Kidney (tissue), 14 donors: Measurements from ENCODE around the gene ARHGEF11. TPM values are rescaled to one million over a fixed set of nuclear protein-coding genes. Genes with fewer than 3 reads are reported as not detected.

Experiments used
- DNase-seq, 5 donors: peaks; one replicate each; pipeline ENCODE4 v3.0.0-alpha.2; 2013 to 2020
- FAIRE-seq: peaks from 2 replicates; lab custom pipeline; 2012; peaks lifted over from hg19 to GRCh38; lab: Jason Lieb, UNC
- H3K27ac ChIP-seq, 2 donors: one replicate each; pipeline ENCODE4 v1.7.0; 2013; ENCODE audit warnings: low read depth in 2 of 2, low read length in 2 of 2, inconsistent platforms in 1 of 2
- H3K27me3 ChIP-seq: one replicate; pipeline ENCODE4 v1.7.1; 2013; ENCODE audit warnings: low read length, inconsistent platforms; ENCODE audit not compliant: control insufficient read depth, insufficient read depth
- H3K36me3 ChIP-seq, 3 donors: one replicate each; pipeline versions ENCODE4 v1.7.0 to v1.7.1; 2013; ENCODE audit warnings: low read length in 3 of 3, control low read depth in 1 of 3, inconsistent platforms in 1 of 3; ENCODE audit not compliant: insufficient read depth in 3 of 3, control insufficient read depth in 2 of 3
- H3K4me1 ChIP-seq, 3 donors: one replicate each; pipeline versions ENCODE4 v1.7.0 to v1.7.1; 2013; ENCODE audit warnings: low read length in 3 of 3, inconsistent platforms in 1 of 3, low read depth in 1 of 3; ENCODE audit not compliant: control insufficient read depth in 2 of 3, insufficient read depth in 2 of 3
- H3K4me3 ChIP-seq, 3 donors: one replicate each; pipeline versions ENCODE4 v1.7.0 to v1.8.1; 2013; ENCODE audit warnings: low read length in 3 of 3, control low read depth in 1 of 3, inconsistent platforms in 1 of 3
- H3K9ac ChIP-seq, 3 donors: one replicate each; pipeline versions ENCODE4 v1.7.0 to v1.7.1; 2013; ENCODE audit warnings: low read length in 3 of 3, control low read depth in 1 of 3, inconsistent platforms in 1 of 3
- H3K9me3 ChIP-seq, 3 donors: one replicate each; pipeline versions ENCODE4 v1.7.0 to v1.7.1; 2013; ENCODE audit warnings: low read length in 3 of 3, control low read depth in 1 of 3, inconsistent platforms in 1 of 3; ENCODE audit not compliant: control insufficient read depth in 2 of 3, insufficient read depth in 1 of 3
- CTCF ChIP-seq: IDR thresholded peaks from 3 replicates; pipeline ENCODE4 v1.5.1; 2012; ENCODE audit warnings: mild to moderate bottlenecking, moderate library complexity, borderline replicate concordance; ENCODE audit not compliant: insufficient read depth; ENCODE audit errors: extremely low read depth
- intact Hi-C: fragments of 100-400 bp; cut with DNase I; formaldehyde crosslinking; loops from one replicate; pipeline ENCODE4 v1.11.1; 2022
- polyA plus RNA-seq: library from polyadenylated mRNA; stranded (reverse); fragments of 350-450 nt; fragmentation: Illumina TruSeq; extraction: RNeasy Lipid Tissue Mini Kit (QIAGEN cat#74804); gene quantifications from one replicate; pipeline ENCODE4 v1.2.3, GENCODE V29; 2014; ENCODE audit warnings: low read depth, low replicate concordance; ENCODE audit not compliant: insufficient read depth
- total RNA-seq: library from RNA; stranded (reverse); fragmentation: NEBNext Ultra II Directional; extraction: Animal tissue kit (Norgen Biotek cat#: 25700); gene quantifications from one replicate; pipeline ENCODE4 v1.2.1, GENCODE V29; 2021
- donor health status: control.
- donor health status: control.
- donor health status: control.
- donor health status: control.
- donor health status: control.
- donor health status: DM: yes; HTN: yes; CAD: no.
- donor health status: Normal renal cell carcinoma (clear cell type).

The ARHGEF11 gene
- total and polyA plus RNA-seq, 2 donors from 2014 or later = 8.8 to 36.4 TPM

GRCh38 chr1:156969496-156969895, 76.0 kb downstream of the ARHGEF11 start:
- FAIRE-seq = no peak
- no peaks in the 10 kb centered on the region for H3K4me1 ChIP-seq
- no peaks in the 10 kb centered on the region for H3K27me3 ChIP-seq
- no peaks in the 10 kb centered on the region for H3K9me3 ChIP-seq
- H3K9ac ChIP-seq = no peak overlapping the region
- H3K36me3 ChIP-seq = peaks cover 4 to 48% (median 22%) of the 10 kb centered on the region in 3 donors
- intact Hi-C loops = no loop called here
- no peak overlapping the region for H3K4me3 ChIP-seq
- no peak for DNase-seq
- H3K27ac ChIP-seq = no peak overlapping the region
- TF ChIP-seq CTCF = no peak

- Histone ChIP-seq H3K36me3 (peaks cover 6 to 54% (median 21%) of the 10 kb centered on the region in 3 donors), H3K4me3 (no peak overlapping the region), H3K27me3 (no peaks in the 10 kb centered on the region), H3K9me3 (no peaks in the 10 kb centered on the region), H3K27ac (no peak overlapping the region), H3K4me1 (no peaks in the 10 kb centered on the region), H3K9ac (no peak overlapping the region)
- intact Hi-C loops = no loop called here
- FAIRE-seq = no peak
- no peak for TF ChIP-seq CTCF
- no peak for DNase-seq
Measured at GRCh38 chr1:156964441-156964840, 81.1 kb downstream of the ARHGEF11 start.

GRCh38 chr1:156963621-156964020, 81.9 kb downstream of the ARHGEF11 start:
- H3K9ac ChIP-seq = no peak overlapping the region
- H3K27ac ChIP-seq = no peak overlapping the region
- no peak for TF ChIP-seq CTCF
- H3K9me3 ChIP-seq = no peaks in the 10 kb centered on the region
- H3K4me3 ChIP-seq = no peak overlapping the region
- H3K4me1 ChIP-seq = no peaks in the 10 kb centered on the region
- peak in 1 of 5 donors; percentile 16 for DNase-seq
- H3K36me3 ChIP-seq = peaks cover 6 to 52% (median 23%) of the 10 kb centered on the region in 3 donors
- H3K27me3 ChIP-seq = no peaks in the 10 kb centered on the region
- intact Hi-C loops = no loop called here
- no peak for FAIRE-seq

GRCh38 chr1:156961709-156962108, 83.8 kb downstream of the ARHGEF11 start:
- Histone ChIP-seq H3K36me3 (peaks cover 6 to 56% (median 29%) of the 10 kb centered on the region in 3 donors), H3K9me3 (no peaks in the 10 kb centered on the region), H3K4me3 (no peak overlapping the region), H3K9ac (no peak overlapping the region), H3K27me3 (no peaks in the 10 kb centered on the region), H3K4me1 (no peaks in the 10 kb centered on the region), H3K27ac (no peak overlapping the region)
- no peak for FAIRE-seq
- no peak for DNase-seq
- intact Hi-C loops = no loop called here
- no peak for TF ChIP-seq CTCF
